BLaER1 (cell line): ENCODE results near the gene CCDC177.
"Not testable (repeated sequence)": the region's sequence is repeated elsewhere in the genome, so short reads cannot be mapped to it uniquely, and the experiment has no call there.

ENCODE experiments used
- H3K27ac ChIP-seq: shearing (Covaris generic); formaldehyde crosslinking; 2 replicates; pipeline ENCODE4 v1.8.1; 2022
- H3K27me3 ChIP-seq: shearing (Covaris generic); formaldehyde crosslinking; 2 replicates; pipeline ENCODE4 v1.8.1; 2022
- H3K36me3 ChIP-seq: shearing (Covaris generic); formaldehyde crosslinking; 2 replicates; pipeline ENCODE4 v1.8.1; 2022
- H3K4me1 ChIP-seq: shearing (Covaris generic); formaldehyde crosslinking; 2 replicates; pipeline ENCODE4 v1.8.1; 2022
- H3K4me2 ChIP-seq: shearing (Covaris generic); formaldehyde crosslinking; 2 replicates; pipeline ENCODE4 v1.8.1; 2022
- H3K4me3 ChIP-seq: shearing (Covaris generic); formaldehyde crosslinking; 2 replicates; pipeline ENCODE4 v1.8.1; 2022
- H3K9ac ChIP-seq: shearing (Covaris generic); formaldehyde crosslinking; 2 replicates; pipeline ENCODE4 v1.8.1; 2022
- H3K9me3 ChIP-seq: shearing (Covaris generic); formaldehyde crosslinking; 2 replicates; pipeline ENCODE4 v1.8.1; 2022
- H4K20me1 ChIP-seq: shearing (Covaris generic); formaldehyde crosslinking; 2 replicates; pipeline ENCODE4 v1.8.1; 2022
- Cebpa-rat ChIP-seq: shearing (Covaris generic); IDR thresholded peaks from 2 replicates; pipeline ENCODE4 v1.8.1; 2022

CCDC177 gene

GRCh38 chr14:69605738-69606137 is 31.1 kb upstream of the CCDC177 start:
- Histone ChIP-seq H3K4me1 (peaks cover 14% of the 10 kb centered on the region), H3K9me3 (no peaks in the 10 kb centered on the region), H3K27ac (no peak overlapping the region), H3K27me3 (no peaks in the 10 kb centered on the region), H3K4me3 (no peak overlapping the region), H3K36me3 (no peaks in the 10 kb centered on the region), H3K9ac (no peak overlapping the region), H3K4me2 (no peak overlapping the region), H4K20me1 (no peaks in the 10 kb centered on the region)
- no peak for TF ChIP-seq Cebpa-rat

GRCh38 chr14:69600304-69600891 is 25.7 kb upstream of the CCDC177 start:
- Histone ChIP-seq H3K4me2 (no peak overlapping the region), H3K27me3 (no peaks in the 10 kb centered on the region), H4K20me1 (no peaks in the 10 kb centered on the region), H3K4me1 (no peaks in the 10 kb centered on the region), H3K27ac (no peak overlapping the region), H3K9me3 (no peaks in the 10 kb centered on the region), H3K9ac (no peak overlapping the region), H3K4me3 (no peak overlapping the region), H3K36me3 (no peaks in the 10 kb centered on the region)
- TF ChIP-seq Cebpa-rat: no peak

- not testable (repeated sequence) for H3K4me2 ChIP-seq, H3K4me1 ChIP-seq, H3K9ac ChIP-seq, H3K9me3 ChIP-seq, H4K20me1 ChIP-seq, H3K36me3 ChIP-seq, H3K27ac ChIP-seq, H3K27me3 ChIP-seq, H3K4me3 ChIP-seq
Measured at GRCh38 chr14:69599431-69599830, 24.8 kb upstream of the CCDC177 start.

GRCh38 chr14:69595336-69595735 is 20.7 kb upstream of the CCDC177 start:
- no peaks in the 10 kb centered on the region for H3K27me3 ChIP-seq
- no peaks in the 10 kb centered on the region for H3K9me3 ChIP-seq
- no peaks in the 10 kb centered on the region for H4K20me1 ChIP-seq
- H3K4me1 ChIP-seq: peaks cover 13% of the 10 kb centered on the region
- H3K9ac ChIP-seq: no peak overlapping the region
- no peak overlapping the region for H3K4me3 ChIP-seq
- no peak for TF ChIP-seq Cebpa-rat
- H3K36me3 ChIP-seq: no peaks in the 10 kb centered on the region
- no peak overlapping the region for H3K4me2 ChIP-seq
- H3K27ac ChIP-seq: no peak overlapping the region

DNA sequence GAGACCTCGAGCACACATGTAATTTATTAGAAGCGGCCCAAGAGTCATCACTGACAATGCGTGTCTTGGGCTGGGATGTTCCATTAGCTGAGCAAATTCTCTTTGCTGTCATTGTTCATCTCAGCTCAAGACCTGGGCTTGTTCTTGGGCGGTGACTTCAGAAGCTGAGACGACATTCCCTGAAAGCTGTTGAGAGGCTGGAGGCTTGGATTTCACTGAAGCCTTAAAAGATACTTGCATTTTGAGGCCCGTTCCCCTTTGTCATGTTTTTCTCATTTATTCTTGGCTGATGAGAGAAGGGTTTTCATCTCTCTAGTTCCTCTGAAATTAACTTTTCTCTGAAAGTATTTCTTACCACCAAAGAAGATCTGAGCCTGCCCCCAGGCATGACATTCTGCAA is 20.2 kb upstream of the CCDC177 start:
- Histone ChIP-seq H3K27ac (no peak overlapping the region), H3K4me1 (peaks cover 13% of the 10 kb centered on the region), H3K36me3 (no peaks in the 10 kb centered on the region), H4K20me1 (no peaks in the 10 kb centered on the region), H3K9me3 (no peaks in the 10 kb centered on the region), H3K27me3 (no peaks in the 10 kb centered on the region), H3K9ac (no peak overlapping the region), H3K4me3 (no peak overlapping the region), H3K4me2 (no peak overlapping the region)
- TF ChIP-seq Cebpa-rat: no peak

- no peaks in the 10 kb centered on the region for H3K36me3 ChIP-seq
- TF ChIP-seq Cebpa-rat: no peak
- H3K27me3 ChIP-seq: no peaks in the 10 kb centered on the region
- no peaks in the 10 kb centered on the region for H3K9me3 ChIP-seq
- H3K27ac ChIP-seq: no peak overlapping the region
- no peak overlapping the region for H3K9ac ChIP-seq
- H3K4me1 ChIP-seq: peaks cover 13% of the 10 kb centered on the region
- H3K4me3 ChIP-seq: no peak overlapping the region
- H4K20me1 ChIP-seq: no peaks in the 10 kb centered on the region
- H3K4me2 ChIP-seq: peak overlapping the region; percentile 42
Measured at GRCh38 chr14:69593018-69593677, 18.5 kb upstream of the CCDC177 start.

- Histone ChIP-seq H3K9me3 (no peaks in the 10 kb centered on the region), H3K4me3 (no peak overlapping the region), H3K27ac (no peak overlapping the region), H4K20me1 (no peaks in the 10 kb centered on the region), H3K27me3 (no peaks in the 10 kb centered on the region), H3K4me2 (no peak overlapping the region), H3K36me3 (no peaks in the 10 kb centered on the region), H3K9ac (no peak overlapping the region), H3K4me1 (peaks cover 18% of the 10 kb centered on the region)
- TF ChIP-seq Cebpa-rat: no peak
Measured at GRCh38 chr14:69591317-69591716, 16.6 kb upstream of the CCDC177 start.

DNA sequence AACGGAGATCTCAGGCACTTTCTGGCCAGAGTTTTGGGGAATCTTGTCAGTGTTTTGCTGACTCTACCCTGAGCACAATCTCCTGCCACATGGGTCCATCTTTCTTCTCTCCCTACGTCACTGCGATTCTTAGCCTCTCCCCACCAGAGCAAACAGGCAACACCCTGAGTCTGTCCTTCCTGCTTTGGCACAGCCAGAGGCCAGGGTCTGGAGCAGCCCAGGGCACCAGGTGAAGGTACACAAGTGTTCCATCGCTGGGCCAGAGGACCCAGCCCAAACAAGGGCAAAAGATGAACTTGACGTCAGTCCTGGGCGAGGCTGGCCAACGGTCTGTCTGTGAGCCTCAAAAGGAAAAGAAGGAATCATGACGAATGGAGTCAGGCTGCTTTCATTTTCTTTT is 12.7 kb upstream of the CCDC177 start:
- Histone ChIP-seq H3K36me3 (no peaks in the 10 kb centered on the region), H3K4me3 (no peak overlapping the region), H3K27ac (no peak overlapping the region), H3K27me3 (no peaks in the 10 kb centered on the region), H3K4me1 (peaks cover 9% of the 10 kb centered on the region), H4K20me1 (no peaks in the 10 kb centered on the region), H3K9ac (no peak overlapping the region), H3K4me2 (no peak overlapping the region), H3K9me3 (peaks cover 5% of the 10 kb centered on the region; the same call in 1 of the 2 replicates)
- no peak for TF ChIP-seq Cebpa-rat

DNA sequence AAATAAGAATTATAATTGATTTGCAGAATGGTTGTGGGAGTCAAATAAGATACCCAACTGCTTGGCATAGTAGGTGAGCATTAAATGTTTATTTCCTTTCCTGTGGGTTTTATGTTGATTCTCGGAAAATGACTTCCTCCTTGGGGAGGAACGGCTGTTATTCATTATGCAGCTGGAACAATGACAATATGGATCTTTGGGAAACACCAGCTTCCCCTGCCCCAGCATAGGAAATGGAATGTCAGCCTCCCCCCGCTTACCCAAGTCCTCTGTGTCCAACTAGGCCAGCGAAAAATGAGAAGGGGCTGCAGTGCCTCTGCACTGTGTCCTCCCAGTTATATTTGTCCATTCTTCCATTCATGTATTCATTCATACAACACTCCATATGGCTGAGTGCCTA is 11.7 kb upstream of the CCDC177 start:
- Histone ChIP-seq H3K9ac (no peak overlapping the region), H3K4me2 (peak overlapping the region; percentile 2; the same call in 1 of the 2 replicates), H4K20me1 (no peaks in the 10 kb centered on the region), H3K27ac (no peak overlapping the region), H3K27me3 (no peaks in the 10 kb centered on the region), H3K36me3 (no peaks in the 10 kb centered on the region), H3K9me3 (peaks cover 5% of the 10 kb centered on the region; the same call in 1 of the 2 replicates), H3K4me3 (no peak overlapping the region), H3K4me1 (peaks cover 12% of the 10 kb centered on the region)
- TF ChIP-seq Cebpa-rat: no peak

DNA sequence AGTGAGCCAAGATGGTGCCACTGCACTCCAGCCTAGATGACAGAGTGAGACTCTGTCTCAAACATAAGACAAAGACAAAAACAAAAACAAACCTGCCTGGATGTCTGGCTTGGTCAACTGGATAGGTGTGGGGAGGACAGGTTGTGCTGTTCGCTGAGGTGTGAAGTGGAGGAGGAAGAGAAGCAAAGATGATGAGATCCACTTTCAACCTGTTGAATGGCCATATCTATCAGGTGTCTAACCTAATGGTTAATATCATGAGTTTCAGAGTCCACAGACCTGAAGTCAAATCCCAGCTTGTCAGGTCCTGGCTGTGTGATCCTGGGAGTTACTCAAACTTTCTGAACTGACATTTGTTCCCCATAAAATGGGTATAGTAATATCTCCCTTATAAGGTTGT is 9.7 kb upstream of the CCDC177 start:
- Histone ChIP-seq H3K4me3 (no peak overlapping the region), H3K27ac (no peak overlapping the region), H3K9ac (no peak overlapping the region), H3K4me2 (no peak overlapping the region), H3K27me3 (no peaks in the 10 kb centered on the region), H4K20me1 (no peaks in the 10 kb centered on the region), H3K4me1 (peaks cover 19% of the 10 kb centered on the region), H3K36me3 (no peaks in the 10 kb centered on the region), H3K9me3 (peaks cover 5% of the 10 kb centered on the region; the same call in 1 of the 2 replicates)
- no peak for TF ChIP-seq Cebpa-rat

- Histone ChIP-seq H3K27me3 (no peaks in the 10 kb centered on the region), H4K20me1 (no peaks in the 10 kb centered on the region), H3K9ac (no peak overlapping the region), H3K4me1 (peaks cover 19% of the 10 kb centered on the region), H3K9me3 (peaks cover 5% of the 10 kb centered on the region; the same call in 1 of the 2 replicates), H3K4me2 (no peak overlapping the region), H3K36me3 (no peaks in the 10 kb centered on the region), H3K27ac (no peak overlapping the region), H3K4me3 (no peak overlapping the region)
- TF ChIP-seq Cebpa-rat: no peak
Measured at GRCh38 chr14:69582829-69583228, 8.2 kb upstream of the CCDC177 start.
